ENCODE measurements around the gene SRP19. TPM values are rescaled to one million over a fixed set of nuclear protein-coding genes. Genes with fewer than 3 reads are reported as not detected.
"Not testable (repeated sequence)": the region's sequence is repeated elsewhere in the genome, so short reads cannot be mapped to it uniquely, and the experiment has no call there.

Gene SRP19
- total RNA-seq, 1 donor: 84.6 TPM

GRCh38 chr5:112854651-112855050 is 6.4 kb upstream of the SRP19 start:
- no peak overlapping the region for H3K4me3 ChIP-seq (ENCODE audit: low read depth, low read length)
- no peak for DNase-seq (ENCODE audit: low read depth)
- TF ChIP-seq, protein P1, sequence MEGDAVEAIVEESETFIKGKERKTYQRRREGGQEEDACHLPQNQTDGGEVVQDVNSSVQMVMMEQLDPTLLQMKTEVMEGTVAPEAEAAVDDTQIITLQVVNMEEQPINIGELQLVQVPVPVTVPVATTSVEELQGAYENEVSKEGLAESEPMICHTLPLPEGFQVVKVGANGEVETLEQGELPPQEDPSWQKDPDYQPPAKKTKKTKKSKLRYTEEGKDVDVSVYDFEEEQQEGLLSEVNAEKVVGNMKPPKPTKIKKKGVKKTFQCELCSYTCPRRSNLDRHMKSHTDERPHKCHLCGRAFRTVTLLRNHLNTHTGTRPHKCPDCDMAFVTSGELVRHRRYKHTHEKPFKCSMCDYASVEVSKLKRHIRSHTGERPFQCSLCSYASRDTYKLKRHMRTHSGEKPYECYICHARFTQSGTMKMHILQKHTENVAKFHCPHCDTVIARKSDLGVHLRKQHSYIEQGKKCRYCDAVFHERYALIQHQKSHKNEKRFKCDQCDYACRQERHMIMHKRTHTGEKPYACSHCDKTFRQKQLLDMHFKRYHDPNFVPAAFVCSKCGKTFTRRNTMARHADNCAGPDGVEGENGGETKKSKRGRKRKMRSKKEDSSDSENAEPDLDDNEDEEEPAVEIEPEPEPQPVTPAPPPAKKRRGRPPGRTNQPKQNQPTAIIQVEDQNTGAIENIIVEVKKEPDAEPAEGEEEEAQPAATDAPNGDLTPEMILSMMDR (IDR thresholded peaks at IDR 0.05; ENCODE audit: insufficient read depth, low read depth, low read length): no peak

DNA sequence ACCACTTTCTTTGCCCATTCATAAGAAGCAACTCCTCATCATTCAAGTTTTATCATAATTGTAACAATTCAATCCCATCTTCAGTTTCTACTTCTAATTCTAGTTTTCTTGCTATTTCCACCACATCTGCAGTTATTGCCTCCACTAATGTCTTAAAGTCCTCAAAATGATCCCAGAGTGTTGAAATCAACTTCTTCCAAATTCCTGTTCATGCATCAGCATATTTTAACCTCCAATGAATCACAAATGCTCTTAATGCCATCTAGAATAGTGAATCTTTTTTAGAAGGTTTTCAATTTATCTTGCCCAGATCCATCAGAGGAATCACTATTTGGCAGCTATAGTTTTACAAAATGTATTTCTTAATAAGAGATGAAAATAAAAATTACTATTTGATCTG is 3.2 kb upstream of the SRP19 start:
- TF ChIP-seq, protein P1 (IDR thresholded peaks at IDR 0.05; ENCODE audit: insufficient read depth, low read depth, low read length): no peak
- no peak overlapping the region for H3K4me3 ChIP-seq (ENCODE audit: low read depth, low read length)
- DNase-seq (ENCODE audit: low read depth): no peak

- peak overlapping the region; percentile 70 for H3K4me3 ChIP-seq (ENCODE audit: low read depth, low read length)
- not testable (repeated sequence) for DNase-seq (ENCODE audit: low read depth)
These were observed 537 bp upstream of the SRP19 start for GRCh38 chr5:112860571-112860928.

DNA sequence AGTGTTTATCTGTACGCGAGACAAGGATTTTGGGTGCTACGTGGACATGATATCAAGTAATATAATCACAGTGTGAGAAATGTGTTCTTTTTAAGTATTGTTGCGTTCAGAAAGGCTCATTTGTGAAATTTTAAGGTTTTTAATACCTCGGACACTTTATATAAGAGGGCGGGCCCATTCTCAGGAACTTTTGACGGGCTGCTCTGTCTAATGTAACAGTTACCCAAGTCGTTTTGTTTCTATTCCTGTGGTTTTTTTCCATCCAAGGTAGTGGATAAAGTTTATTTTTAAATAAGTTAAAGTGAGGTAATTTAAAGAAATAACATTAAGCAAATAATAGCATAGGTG is 525 bp downstream of the SRP19 start:
- peak overlapping the region; percentile 70 for H3K4me3 ChIP-seq (ENCODE audit: low read depth, low read length)
- TF ChIP-seq, protein P1 (IDR thresholded peaks at IDR 0.05; ENCODE audit: insufficient read depth, low read depth, low read length): no peak
- DNase-seq (ENCODE audit: low read depth): peak; percentile 48

DNA sequence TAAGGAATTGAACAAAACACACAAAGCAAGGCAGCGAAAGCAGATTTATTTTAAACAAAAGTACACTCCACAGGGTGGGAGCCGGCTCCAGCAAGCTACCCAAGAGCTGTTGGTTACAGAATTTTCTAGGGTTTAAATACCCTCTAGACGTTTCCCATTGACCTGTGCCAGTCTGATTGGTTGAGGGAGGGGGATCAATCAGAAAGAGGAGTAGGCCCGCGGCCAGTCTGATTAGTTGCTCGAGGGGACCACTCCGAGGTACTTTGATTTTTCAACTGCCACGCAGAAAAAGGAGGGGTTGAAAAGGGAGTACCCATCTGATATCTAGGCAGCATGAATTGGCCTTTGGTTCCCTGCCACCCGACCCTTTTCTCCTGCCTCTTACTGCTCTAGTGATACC is 998 bp downstream of the SRP19 start:
- DNase-seq (ENCODE audit: low read depth): no peak
- TF ChIP-seq, protein P1 (IDR thresholded peaks at IDR 0.05; ENCODE audit: insufficient read depth, low read depth, low read length): no peak
- peak overlapping the region; percentile 70 for H3K4me3 ChIP-seq (ENCODE audit: low read depth, low read length)

GRCh38 chr5:112863549-112863948 is 2.5 kb downstream of the SRP19 start:
- no peak for DNase-seq (ENCODE audit: low read depth)
- TF ChIP-seq, protein P1 (IDR thresholded peaks at IDR 0.05; ENCODE audit: insufficient read depth, low read depth, low read length): no peak
- peak overlapping the region; percentile 70 for H3K4me3 ChIP-seq (ENCODE audit: low read depth, low read length)

DNA sequence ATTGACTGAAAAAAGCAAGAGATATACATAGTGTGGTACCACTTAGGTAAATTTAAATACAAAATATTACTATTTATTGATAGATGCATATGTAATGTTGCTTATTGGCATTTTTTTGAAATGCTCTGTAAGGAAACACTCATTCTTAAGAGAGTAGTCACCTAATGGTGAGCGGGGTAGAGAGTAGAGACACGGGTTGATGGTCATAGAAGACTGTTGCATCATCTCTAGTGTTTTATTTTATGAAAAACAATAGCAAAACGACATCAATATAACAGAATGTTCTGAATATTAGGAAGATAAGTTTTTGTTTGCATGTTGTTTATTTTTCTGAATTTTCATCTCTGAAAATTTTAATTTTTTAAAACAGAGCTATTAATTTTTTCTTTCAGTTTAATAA is 4.0 kb downstream of the SRP19 start:
- TF ChIP-seq, protein P1 (IDR thresholded peaks at IDR 0.05; ENCODE audit: insufficient read depth, low read depth, low read length): no peak

More for the DNA sequence above, 4.0 kb downstream of the SRP19 start:
- no peak overlapping the region for H3K4me3 ChIP-seq (ENCODE audit: low read depth, low read length)
- DNase-seq (ENCODE audit: low read depth): no peak

Data from fibroblast of villous mesenchyme (primary cell).